Sigmoid colon (tissue), 7 donors: Measurements from ENCODE around the gene KIF6. TPM values are rescaled to one million over a fixed set of nuclear protein-coding genes. Genes with fewer than 3 reads are reported as not detected.

Source experiments
- DNase-seq: peaks from one replicate; pipeline ENCODE4 v3.0.0-alpha.2; 2019
- H3K27ac ChIP-seq, 4 donors: fragments of 200-600 bp; sonication (generic); one replicate each; pipeline ENCODE4 v1.5.1; 2016 to 2019; ENCODE audit warnings: mild to moderate bottlenecking in 1 of 4
- H3K27me3 ChIP-seq, 3 donors: fragments of 200-600 bp; sonication (generic); one replicate each; pipeline ENCODE4 v1.5.1; 2019; ENCODE audit warnings: mild to moderate bottlenecking in 1 of 3
- H3K36me3 ChIP-seq, 4 donors: fragments of 200-600 bp; sonication (generic); one replicate each; pipeline ENCODE4 v1.5.1; 2016 to 2019
- H3K4me1 ChIP-seq, 4 donors: fragments of 200-600 bp; sonication (generic); one replicate each; pipeline ENCODE4 v1.5.1; 2017 to 2019
- H3K4me3 ChIP-seq, 4 donors: fragments of 200-600 bp; sonication (generic); one replicate each; pipeline ENCODE4 v1.5.1; 2017 to 2019; ENCODE audit warnings: mild to moderate bottlenecking in 2 of 4, moderate library complexity in 1 of 4
- H3K9me3 ChIP-seq, 4 donors: fragments of 200-600 bp in 3 of 4; sonication (generic) in 3 of 4; one replicate each; pipeline versions ENCODE4 v1.5.1 to v1.6.1; 2013 to 2019
- EP300 ChIP-seq, 4 donors: sonication (generic); formaldehyde crosslinking; IDR thresholded peaks; one replicate each; pipeline ENCODE4 v1.6.1; 2017; ENCODE audit warnings: antibody characterized with exemption in 4 of 4
- POLR2A ChIP-seq, 2 donors: fragments of 450-650 bp; IDR thresholded peaks; one replicate each; pipeline ENCODE4 v1.6.1; 2016; ENCODE audit warnings: antibody characterized with exemption in 2 of 2, mild to moderate bottlenecking in 2 of 2, moderate library complexity in 2 of 2
- POLR2AphosphoS5 ChIP-seq, 4 donors: sonication (generic); formaldehyde crosslinking; IDR thresholded peaks; one replicate each; pipeline ENCODE4 v1.6.1; 2017; ENCODE audit warnings: antibody characterized with exemption in 4 of 4
- WGBS, 2 donors: extraction: QIAGEN DNeasy Blood & Tissue Kit; methylation state at CpG; one replicate each; pipeline ENCODE4 v1.1.7; 2013; 5-methylcytosine and 5-hydroxymethylcytosine counted together
- intact Hi-C: fragments of 100-400 bp; cut with DNase I; formaldehyde crosslinking; loops from one replicate; pipeline ENCODE4 v1.15.1; 2023
- polyA plus RNA-seq, 3 donors: library from polyadenylated mRNA; stranded (reverse); fragments of 200-250 nt; gene quantifications; one replicate each; pipeline ENCODE4 v1.2.3, GENCODE V29; 2013
- total RNA-seq, 4 donors: library from RNA; depleted of rRNA; stranded (reverse); fragments of >200 nt; gene quantifications; one replicate each; pipeline ENCODE4 v1.1.0, GENCODE V29; 2016
- TF ChIP-seq, protein P1 (sequence below), 4 experiments: fragments of 450-650 bp in 3 of 4; fragments of 200-600 bp in 1 of 4; IDR thresholded peaks; one replicate each; pipeline ENCODE4 v1.5.1; 2016 to 2019; ENCODE audit warnings: antibody characterized with exemption in 4 of 4, mild to moderate bottlenecking in 3 of 4, moderate library complexity in 2 of 4
- donor health status: healthy with polysubstance abuse.
- donor health status: Bipolar disorder and iron deficiency.
- donor health status: healthy.

The KIF6 gene
- total and polyA plus RNA-seq, 7 donors: under 0.01 to 0.99 (median 0.36) TPM; not detected in 2

DNA sequence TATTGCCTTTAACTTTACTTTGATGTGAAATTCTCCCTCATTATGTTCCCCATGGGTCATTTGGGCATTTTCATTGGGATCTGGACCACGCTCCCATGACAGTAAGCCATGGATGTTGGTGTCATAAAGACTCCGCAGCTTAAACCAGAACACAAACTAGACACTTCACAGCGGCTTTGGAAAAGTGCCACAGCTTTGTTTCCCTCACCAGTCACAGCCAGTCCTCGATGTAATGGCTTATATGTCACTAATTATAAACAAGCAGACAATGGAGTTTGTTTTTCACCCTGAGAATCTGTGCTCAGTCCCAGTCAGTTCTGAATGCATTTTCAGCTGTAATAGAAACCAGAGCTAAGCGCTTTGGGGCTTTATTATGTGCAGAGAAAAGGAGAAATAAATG, 43.8 kb upstream of the KIF6 start:
- Histone ChIP-seq H3K27ac (no peak overlapping the region), H3K36me3 (no peaks in the 10 kb centered on the region), H3K27me3 (no peaks in the 10 kb centered on the region), H3K4me1 (peaks cover 0 to 20% (median 14%) of the 10 kb centered on the region in 4 donors), H3K9me3 (no peaks in the 10 kb centered on the region), H3K4me3 (no peak overlapping the region)
- WGBS, 2 donors: 70% methylated on average over 5 of the region's 5 CpGs
- TF ChIP-seq EP300 (IDR thresholded peaks at IDR 0.05) (no peak), POLR2AphosphoS5 (IDR thresholded peaks at IDR 0.05) (no peak), POLR2A (IDR thresholded peaks at IDR 0.05) (no peak)
- TF ChIP-seq, protein P1, sequence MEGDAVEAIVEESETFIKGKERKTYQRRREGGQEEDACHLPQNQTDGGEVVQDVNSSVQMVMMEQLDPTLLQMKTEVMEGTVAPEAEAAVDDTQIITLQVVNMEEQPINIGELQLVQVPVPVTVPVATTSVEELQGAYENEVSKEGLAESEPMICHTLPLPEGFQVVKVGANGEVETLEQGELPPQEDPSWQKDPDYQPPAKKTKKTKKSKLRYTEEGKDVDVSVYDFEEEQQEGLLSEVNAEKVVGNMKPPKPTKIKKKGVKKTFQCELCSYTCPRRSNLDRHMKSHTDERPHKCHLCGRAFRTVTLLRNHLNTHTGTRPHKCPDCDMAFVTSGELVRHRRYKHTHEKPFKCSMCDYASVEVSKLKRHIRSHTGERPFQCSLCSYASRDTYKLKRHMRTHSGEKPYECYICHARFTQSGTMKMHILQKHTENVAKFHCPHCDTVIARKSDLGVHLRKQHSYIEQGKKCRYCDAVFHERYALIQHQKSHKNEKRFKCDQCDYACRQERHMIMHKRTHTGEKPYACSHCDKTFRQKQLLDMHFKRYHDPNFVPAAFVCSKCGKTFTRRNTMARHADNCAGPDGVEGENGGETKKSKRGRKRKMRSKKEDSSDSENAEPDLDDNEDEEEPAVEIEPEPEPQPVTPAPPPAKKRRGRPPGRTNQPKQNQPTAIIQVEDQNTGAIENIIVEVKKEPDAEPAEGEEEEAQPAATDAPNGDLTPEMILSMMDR (IDR thresholded peaks at IDR 0.05): no peak
- no peak for DNase-seq
- intact Hi-C loops: no loop called here

DNA sequence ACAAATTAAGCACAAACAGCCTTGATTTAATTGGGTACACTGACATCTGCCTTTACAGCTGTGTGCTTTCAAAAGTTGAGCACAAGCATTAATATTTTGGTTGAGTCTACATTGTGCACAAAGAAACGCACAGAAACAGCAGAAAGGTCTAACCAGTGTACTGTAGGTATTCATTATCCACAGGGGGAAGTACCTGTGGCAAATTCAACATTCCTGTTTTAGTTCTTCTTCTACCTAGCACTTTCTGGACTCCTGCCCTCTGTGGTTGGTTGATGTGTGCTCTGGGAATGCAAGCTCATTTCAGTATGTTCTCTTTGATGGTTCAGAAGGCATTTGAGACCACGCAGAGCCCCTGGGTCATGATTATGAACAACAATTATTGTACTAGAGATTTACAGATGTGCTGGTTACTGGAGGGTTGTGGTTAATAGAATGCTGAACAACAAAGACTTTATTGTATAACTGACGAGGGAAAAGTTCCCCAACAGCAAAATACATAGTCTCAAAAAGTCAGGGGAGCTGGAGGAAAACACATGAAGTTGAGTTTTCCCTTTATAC, 40.4 kb upstream of the KIF6 start:
- Histone ChIP-seq H3K4me3 (no peak overlapping the region), H3K9me3 (no peaks in the 10 kb centered on the region), H3K27me3 (no peaks in the 10 kb centered on the region), H3K27ac (no peak overlapping the region), H3K36me3 (no peaks in the 10 kb centered on the region), H3K4me1 (peaks cover 0 to 7% (median 3%) of the 10 kb centered on the region in 4 donors)
- no peak for TF ChIP-seq POLR2AphosphoS5 (IDR thresholded peaks at IDR 0.05)
- intact Hi-C loops: no loop called here
- 52 to 68% methylated on average over 3 of the region's 3 CpGs for WGBS, 2 donors
- no peak for DNase-seq

DNA sequence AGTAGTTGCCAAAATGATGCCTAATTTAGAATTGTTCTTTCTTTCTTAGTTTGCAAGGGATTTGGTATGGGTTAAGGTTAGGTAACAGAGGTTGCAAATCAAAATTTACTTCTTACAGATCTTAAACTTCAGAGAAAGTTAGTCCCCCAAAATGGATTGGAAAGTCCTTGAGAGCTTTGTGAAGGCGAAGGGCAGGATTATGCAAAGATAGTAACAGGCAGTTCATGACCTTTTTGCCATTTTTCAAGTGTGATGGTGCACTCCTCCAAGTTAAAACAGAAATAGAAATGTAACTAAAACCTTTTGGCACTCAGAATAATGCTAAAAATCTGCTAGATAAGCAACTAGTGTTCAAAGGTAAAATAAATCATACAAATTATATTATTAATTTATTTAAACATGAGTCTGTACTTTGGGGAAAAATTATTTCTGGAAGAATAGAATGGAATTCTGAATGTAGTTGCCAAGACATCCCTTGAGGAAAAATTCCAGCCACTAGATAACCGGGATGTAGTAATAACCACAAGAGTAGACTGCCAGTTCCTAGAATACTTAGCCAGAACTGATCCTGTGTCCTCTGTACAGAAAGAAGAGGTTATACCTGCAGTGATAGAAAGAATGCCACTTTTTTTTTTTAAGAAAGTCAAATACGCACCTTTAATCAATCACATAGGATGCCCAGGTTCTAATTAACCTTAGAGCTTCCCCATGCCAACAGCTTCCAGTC, 35.2 kb upstream of the KIF6 start:
- Histone ChIP-seq H3K27ac (no peak overlapping the region), H3K4me1 (peaks cover 0 to 14% (median 9%) of the 10 kb centered on the region in 4 donors), H3K9me3 (no peaks in the 10 kb centered on the region), H3K36me3 (no peaks in the 10 kb centered on the region), H3K27me3 (no peaks in the 10 kb centered on the region), H3K4me3 (no peak overlapping the region)
- intact Hi-C loops: no loop called here
- DNase-seq: no peak
- WGBS, 2 donors: 74 to 80% methylated on average over 3 of the region's 3 CpGs
- TF ChIP-seq, protein P1 (IDR thresholded peaks at IDR 0.05): no peak
- no peak for TF ChIP-seq POLR2AphosphoS5 (IDR thresholded peaks at IDR 0.05)
- TF ChIP-seq EP300 (IDR thresholded peaks at IDR 0.05): no peak
- no peak for TF ChIP-seq POLR2A (IDR thresholded peaks at IDR 0.05)

DNA sequence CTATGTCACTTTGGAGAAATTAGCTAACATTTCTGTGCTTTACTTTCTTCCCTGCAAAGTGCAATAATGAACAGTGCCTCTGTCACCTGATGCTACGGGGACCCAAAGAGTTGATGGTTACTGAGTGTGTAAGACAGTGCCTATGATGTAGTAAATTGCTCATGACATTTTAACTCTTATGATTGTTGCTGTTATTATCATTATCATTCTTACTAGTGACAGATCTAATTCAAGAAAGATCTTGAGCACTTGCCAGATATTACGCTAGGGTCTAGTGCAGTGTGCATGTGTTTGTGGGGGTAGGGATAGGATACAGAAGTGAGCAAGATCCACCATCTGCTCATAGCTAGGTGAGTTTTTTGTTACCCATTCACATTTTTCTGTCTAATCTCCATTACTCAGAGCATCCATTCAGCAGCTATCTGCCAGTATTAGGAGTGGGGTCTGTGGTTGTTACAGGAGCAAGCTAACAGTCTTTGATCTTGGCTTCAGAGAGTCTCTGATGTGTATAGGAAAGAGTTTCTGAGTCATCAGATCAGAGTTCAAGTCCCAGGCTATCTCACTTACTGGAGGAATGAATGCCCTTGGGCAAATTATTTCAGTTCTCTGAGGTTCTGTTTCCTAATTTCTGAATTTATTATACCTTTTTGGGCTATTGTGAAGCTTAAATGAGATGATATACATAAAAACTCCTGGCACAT, 33.8 kb upstream of the KIF6 start:
- H3K9me3 ChIP-seq: no peaks in the 10 kb centered on the region
- no peak overlapping the region for H3K27ac ChIP-seq
- peaks cover 0 to 20% (median 13%) of the 10 kb centered on the region in 4 donors for H3K4me1 ChIP-seq
- no peak overlapping the region for H3K4me3 ChIP-seq
- no peaks in the 10 kb centered on the region for H3K27me3 ChIP-seq
- TF ChIP-seq POLR2A (IDR thresholded peaks at IDR 0.05) (no peak), POLR2AphosphoS5 (IDR thresholded peaks at IDR 0.05) (no peak), EP300 (IDR thresholded peaks at IDR 0.05) (no peak)
- TF ChIP-seq, protein P1 (IDR thresholded peaks at IDR 0.05): no peak
- WGBS, 2 donors: 84 to 88% methylated on average over 2 of the region's 2 CpGs
- intact Hi-C loops: no loop called here
- no peak for DNase-seq
- no peaks in the 10 kb centered on the region for H3K36me3 ChIP-seq

DNA sequence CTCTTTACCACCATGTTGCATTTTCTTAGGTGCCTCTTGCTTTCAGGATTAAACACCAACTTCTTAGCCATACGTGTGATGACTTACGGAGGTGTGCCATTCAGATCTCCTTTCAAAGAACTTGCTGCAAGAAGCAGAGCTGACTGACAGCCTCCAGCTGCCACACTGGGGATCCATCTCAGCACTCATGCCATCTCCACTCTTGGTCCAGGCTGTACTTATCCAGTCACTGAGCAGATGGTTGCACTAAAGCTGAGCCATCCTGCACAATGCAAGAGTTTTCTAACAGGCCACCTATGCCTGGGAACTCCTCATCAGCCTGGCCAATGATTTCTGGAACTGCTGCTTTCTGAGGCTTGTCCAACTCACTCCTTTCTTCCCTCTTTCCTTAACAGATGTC, 31.4 kb upstream of the KIF6 start:
- no peaks in the 10 kb centered on the region for H3K27me3 ChIP-seq
- no peaks in the 10 kb centered on the region for H3K36me3 ChIP-seq
- no peaks in the 10 kb centered on the region for H3K9me3 ChIP-seq
- 94 to 98% methylated on average over 2 of the region's 2 CpGs for WGBS, 2 donors
- H3K4me3 ChIP-seq: no peak overlapping the region
- H3K4me1 ChIP-seq: peaks cover 0 to 20% (median 15%) of the 10 kb centered on the region in 4 donors
- intact Hi-C loops: no loop called here
- no peak overlapping the region for H3K27ac ChIP-seq
- no peak for DNase-seq
- TF ChIP-seq, protein P1 (IDR thresholded peaks at IDR 0.05): no peak
- TF ChIP-seq POLR2AphosphoS5 (IDR thresholded peaks at IDR 0.05) (no peak), POLR2A (IDR thresholded peaks at IDR 0.05) (no peak), EP300 (IDR thresholded peaks at IDR 0.05) (no peak)
